Gastrocnemius medialis (tissue), 4 donors: ENCODE measurements around the gene GPR82.

ENCODE experiments used
- POLR2A ChIP-seq, 2 donors: fragments of 450-650 bp; IDR thresholded peaks; one replicate each; pipeline ENCODE4 v1.6.1; 2017; ENCODE audit warnings: antibody characterized with exemption in 2 of 2, mild to moderate bottlenecking in 2 of 2, moderate library complexity in 2 of 2
- TF ChIP-seq, protein P1 (sequence below), 5 experiments: fragments of 450-650 bp in 3 of 5; fragments of 200-600 bp in 2 of 5; sonication (generic) in 2 of 5; IDR thresholded peaks in 4 of 5; conservative IDR thresholded peaks in 1 of 5; 1 replicate in 4 of 5; 2 replicates in 1 of 5; pipeline ENCODE4 v1.5.1; 2016 to 2019; ENCODE audit warnings: antibody characterized with exemption in 5 of 5, mild to moderate bottlenecking in 3 of 5, moderate library complexity in 3 of 5

DNA sequence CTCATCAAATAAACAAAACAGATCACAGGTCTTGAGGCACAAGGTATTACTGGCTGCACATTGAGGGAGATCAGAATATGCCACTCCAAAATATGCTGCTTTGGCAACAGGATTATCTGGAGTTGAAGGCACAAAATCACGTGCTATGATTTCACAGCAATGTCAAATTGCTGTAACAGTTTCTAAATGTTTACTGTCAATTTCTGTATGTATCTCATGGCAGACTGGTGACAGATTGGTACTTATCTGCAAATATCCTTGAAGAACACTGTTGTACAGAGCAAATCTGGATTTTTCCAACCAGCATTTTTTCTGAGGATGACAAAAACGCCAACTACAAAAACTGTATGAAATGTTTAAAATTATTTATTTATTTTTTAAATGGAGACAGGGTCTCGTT lies 26.7 kb downstream of the GPR82 start:
- TF ChIP-seq, protein P1, sequence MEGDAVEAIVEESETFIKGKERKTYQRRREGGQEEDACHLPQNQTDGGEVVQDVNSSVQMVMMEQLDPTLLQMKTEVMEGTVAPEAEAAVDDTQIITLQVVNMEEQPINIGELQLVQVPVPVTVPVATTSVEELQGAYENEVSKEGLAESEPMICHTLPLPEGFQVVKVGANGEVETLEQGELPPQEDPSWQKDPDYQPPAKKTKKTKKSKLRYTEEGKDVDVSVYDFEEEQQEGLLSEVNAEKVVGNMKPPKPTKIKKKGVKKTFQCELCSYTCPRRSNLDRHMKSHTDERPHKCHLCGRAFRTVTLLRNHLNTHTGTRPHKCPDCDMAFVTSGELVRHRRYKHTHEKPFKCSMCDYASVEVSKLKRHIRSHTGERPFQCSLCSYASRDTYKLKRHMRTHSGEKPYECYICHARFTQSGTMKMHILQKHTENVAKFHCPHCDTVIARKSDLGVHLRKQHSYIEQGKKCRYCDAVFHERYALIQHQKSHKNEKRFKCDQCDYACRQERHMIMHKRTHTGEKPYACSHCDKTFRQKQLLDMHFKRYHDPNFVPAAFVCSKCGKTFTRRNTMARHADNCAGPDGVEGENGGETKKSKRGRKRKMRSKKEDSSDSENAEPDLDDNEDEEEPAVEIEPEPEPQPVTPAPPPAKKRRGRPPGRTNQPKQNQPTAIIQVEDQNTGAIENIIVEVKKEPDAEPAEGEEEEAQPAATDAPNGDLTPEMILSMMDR (IDR thresholded peaks at IDR 0.05 in 4 of 5, conservative IDR thresholded peaks at IDR 0.05 in 1 of 5) = no peak
- TF ChIP-seq POLR2A (IDR thresholded peaks at IDR 0.05) = no peak
